ENCODE measurements around the gene FDPS.

Gene FDPS

DNA sequence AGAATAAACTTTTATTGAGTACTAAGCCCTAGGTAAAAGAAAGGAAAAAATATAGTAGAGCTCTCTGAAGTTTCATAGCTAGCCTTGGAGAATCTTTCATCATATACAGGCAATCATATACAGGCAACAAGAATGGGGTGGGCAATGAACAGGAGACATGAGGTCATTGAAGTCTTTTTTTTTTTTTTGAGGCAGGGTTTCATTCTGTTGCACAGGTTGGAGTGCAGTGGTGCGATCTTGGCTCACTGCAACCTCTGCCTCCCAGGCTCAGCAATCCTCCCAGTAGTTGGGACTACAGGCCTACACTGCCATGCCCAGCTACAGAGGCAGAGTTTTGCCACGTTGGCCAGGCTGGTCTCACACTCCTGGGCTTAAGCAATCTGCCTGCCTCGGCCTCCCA, 34.2 kb downstream of the FDPS start:
- TF ChIP-seq, protein P1, sequence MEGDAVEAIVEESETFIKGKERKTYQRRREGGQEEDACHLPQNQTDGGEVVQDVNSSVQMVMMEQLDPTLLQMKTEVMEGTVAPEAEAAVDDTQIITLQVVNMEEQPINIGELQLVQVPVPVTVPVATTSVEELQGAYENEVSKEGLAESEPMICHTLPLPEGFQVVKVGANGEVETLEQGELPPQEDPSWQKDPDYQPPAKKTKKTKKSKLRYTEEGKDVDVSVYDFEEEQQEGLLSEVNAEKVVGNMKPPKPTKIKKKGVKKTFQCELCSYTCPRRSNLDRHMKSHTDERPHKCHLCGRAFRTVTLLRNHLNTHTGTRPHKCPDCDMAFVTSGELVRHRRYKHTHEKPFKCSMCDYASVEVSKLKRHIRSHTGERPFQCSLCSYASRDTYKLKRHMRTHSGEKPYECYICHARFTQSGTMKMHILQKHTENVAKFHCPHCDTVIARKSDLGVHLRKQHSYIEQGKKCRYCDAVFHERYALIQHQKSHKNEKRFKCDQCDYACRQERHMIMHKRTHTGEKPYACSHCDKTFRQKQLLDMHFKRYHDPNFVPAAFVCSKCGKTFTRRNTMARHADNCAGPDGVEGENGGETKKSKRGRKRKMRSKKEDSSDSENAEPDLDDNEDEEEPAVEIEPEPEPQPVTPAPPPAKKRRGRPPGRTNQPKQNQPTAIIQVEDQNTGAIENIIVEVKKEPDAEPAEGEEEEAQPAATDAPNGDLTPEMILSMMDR (IDR thresholded peaks at IDR 0.05; ENCODE audit: borderline replicate concordance, control extremely low read depth, extremely low read depth, insufficient read depth, missing control alignments): no peak
- DNase-seq (ENCODE audit: low spot score): no peak
- in situ Hi-C loops (cut with MboI; ENCODE audit: low sequenced_read_pairs, unreplicated experiment): loop anchor here (25.0 kb wide), 1 partner anchor 244 kb away; no protein-coding TSS in a partner anchor

DNA sequence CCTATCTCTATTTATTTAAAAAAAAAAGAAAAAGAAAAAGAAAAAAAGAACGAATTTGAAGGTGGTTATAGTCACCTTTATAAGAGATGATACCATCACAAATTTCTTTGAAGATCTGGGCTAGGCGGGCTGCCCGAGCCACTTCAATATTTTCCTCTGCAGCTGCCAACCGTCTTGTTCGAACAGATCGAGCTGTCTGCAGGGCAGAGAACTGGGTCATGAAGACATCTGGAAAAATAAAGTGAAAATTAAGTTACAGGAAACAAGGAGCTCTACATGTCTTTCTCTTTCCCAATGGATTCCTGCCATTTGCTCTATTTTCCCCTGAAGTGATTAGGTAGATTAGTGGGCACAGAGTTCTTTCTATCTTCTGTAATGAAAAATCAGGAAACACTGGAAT, 44.0 kb downstream of the FDPS start:
- DNase-seq (ENCODE audit: low spot score): no peak
- TF ChIP-seq, protein P1 (IDR thresholded peaks at IDR 0.05; ENCODE audit: borderline replicate concordance, control extremely low read depth, extremely low read depth, insufficient read depth, missing control alignments): no peak
- in situ Hi-C loops (cut with MboI; ENCODE audit: low sequenced_read_pairs, unreplicated experiment): no loop called here

DNA sequence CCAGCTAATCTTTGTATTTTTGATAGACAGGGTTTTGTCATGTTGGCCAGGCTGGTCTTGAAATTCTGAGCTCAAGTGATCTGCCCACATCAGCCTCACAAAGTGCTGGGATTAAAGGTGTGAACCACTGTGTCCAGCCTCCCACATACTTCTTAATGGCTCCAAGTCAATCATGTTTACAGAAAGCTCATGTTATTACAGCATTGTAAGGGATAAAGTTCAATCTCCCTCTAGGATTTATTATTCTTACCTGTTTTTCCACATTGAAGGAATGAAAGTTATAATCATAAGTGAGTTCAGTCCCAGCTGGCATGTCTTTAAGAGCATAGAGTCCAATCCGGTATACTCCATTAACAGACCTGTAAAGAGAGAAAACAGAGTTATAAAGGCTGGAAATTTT, 51.4 kb downstream of the FDPS start:
- in situ Hi-C loops (cut with MboI; ENCODE audit: low sequenced_read_pairs, unreplicated experiment): no loop called here
- no peak for DNase-seq (ENCODE audit: low spot score)
- TF ChIP-seq, protein P1 (IDR thresholded peaks at IDR 0.05; ENCODE audit: borderline replicate concordance, control extremely low read depth, extremely low read depth, insufficient read depth, missing control alignments): no peak
